ENCODE measurements around the gene FRMD4A. TPM values are rescaled to one million over a fixed set of nuclear protein-coding genes. Genes with fewer than 3 reads are reported as not detected.

FRMD4A gene
- total RNA-seq, 3 donors from 2014 or later: 0.46 to 1.4 (median 0.76) TPM

DNA sequence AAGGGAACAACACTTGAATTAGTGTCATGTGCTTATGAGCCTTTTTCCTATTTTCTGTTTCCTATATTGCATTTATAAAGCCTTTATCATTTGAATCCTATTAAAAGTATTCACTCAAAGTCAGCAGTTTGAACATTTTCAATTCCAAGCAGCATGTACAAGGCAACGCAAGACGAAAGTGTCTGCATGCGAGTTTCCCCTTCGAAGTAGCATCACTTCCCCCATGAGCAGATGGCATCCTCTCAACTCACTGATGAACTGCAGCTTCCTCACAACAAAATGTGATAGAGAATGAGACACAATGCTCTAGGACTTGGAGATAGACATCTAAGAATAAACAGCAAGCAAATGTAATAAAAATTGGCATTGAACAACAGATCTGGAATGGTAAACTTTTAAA, 473.3 kb downstream of the FRMD4A start:
- H3K4me3 Mint-ChIP-seq: no peak overlapping the region
- no peak for DNase-seq
- peaks cover 7% of the 10 kb centered on the region for H3K4me1 Mint-ChIP-seq (ENCODE audit: low read depth)
- H3K9me3 Mint-ChIP-seq: no peaks in the 10 kb centered on the region
- no peak for ATAC-seq
- H3K27me3 Mint-ChIP-seq (ENCODE audit: low read depth): peaks cover 4% of the 10 kb centered on the region
- no peaks in the 10 kb centered on the region for H3K36me3 Mint-ChIP-seq (ENCODE audit: insufficient read depth)

DNA sequence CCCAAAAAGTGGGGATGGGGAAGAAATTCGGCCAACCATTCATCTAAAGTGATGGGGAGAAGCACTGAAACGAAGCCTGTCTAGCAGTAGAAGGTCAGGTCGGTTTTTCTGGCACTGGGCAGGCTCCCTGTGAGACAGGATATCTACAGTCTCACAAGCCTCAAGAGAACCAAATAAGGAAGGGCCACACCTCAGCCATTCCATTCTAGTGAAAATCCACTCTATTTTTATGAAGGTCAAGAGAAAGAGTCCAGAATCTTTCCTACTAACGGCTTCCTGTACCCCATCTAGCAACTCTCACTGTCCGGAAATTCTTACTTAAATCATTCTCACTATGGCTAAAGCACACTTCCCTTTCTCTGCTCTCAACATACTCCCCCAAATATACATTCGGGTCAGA, 476.9 kb downstream of the FRMD4A start:
- H3K36me3 Mint-ChIP-seq (ENCODE audit: insufficient read depth): no peaks in the 10 kb centered on the region
- H3K4me3 Mint-ChIP-seq: no peak overlapping the region
- DNase-seq: no peak
- ATAC-seq: no peak
- no peaks in the 10 kb centered on the region for H3K4me1 Mint-ChIP-seq (ENCODE audit: low read depth)
- H3K27me3 Mint-ChIP-seq (ENCODE audit: low read depth): peaks cover 6% of the 10 kb centered on the region
- no peaks in the 10 kb centered on the region for H3K9me3 Mint-ChIP-seq

DNA sequence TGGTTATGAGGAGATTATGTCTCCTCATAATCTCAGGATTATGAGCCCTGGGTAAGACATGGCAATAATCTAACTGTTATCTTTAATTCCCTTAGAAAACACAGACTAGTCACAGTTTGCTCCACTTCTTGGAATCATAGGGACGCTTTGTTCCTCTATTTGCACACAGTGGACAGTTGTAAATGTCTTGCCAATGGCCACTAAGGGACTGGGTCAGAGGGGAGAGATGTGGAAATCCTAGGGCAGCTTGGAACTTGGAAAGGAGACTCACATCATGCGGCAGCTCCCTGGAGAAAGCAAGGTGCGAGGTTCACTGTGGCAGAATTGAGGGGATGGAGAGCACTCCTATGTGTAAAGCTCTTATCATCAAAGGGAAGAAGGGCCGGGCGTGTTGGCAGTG, 477.9 kb downstream of the FRMD4A start:
- DNase-seq (no peak), ATAC-seq (no peak)
- H3K4me1 Mint-ChIP-seq (ENCODE audit: low read depth): no peaks in the 10 kb centered on the region
- no peaks in the 10 kb centered on the region for H3K36me3 Mint-ChIP-seq (ENCODE audit: insufficient read depth)
- H3K4me3 Mint-ChIP-seq: no peak overlapping the region
- peaks cover 8% of the 10 kb centered on the region for H3K27me3 Mint-ChIP-seq (ENCODE audit: low read depth)
- no peaks in the 10 kb centered on the region for H3K9me3 Mint-ChIP-seq

DNA sequence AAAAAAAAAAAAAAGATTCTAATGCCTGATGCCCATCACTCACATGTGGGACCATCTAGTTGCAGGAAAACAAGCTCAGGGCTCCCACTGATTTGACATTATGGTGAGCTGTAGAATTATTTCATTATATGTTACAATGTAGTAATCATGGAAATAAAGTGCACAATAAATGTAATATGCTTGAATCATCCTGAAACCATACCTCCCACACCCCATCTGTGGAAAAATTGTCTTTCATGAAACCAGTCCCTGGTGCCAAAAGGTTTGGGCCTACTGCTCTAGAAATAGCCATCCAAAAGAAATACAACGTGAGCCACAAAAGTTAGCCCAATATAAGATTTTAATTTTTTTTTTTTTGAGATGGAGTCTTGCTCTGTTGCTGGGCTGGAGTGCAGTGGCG, 478.8 kb downstream of the FRMD4A start:
- H3K4me1 Mint-ChIP-seq (ENCODE audit: low read depth): peaks cover 8% of the 10 kb centered on the region
- DNase-seq: no peak
- no peak overlapping the region for H3K4me3 Mint-ChIP-seq
- H3K36me3 Mint-ChIP-seq (ENCODE audit: insufficient read depth): no peaks in the 10 kb centered on the region
- H3K27me3 Mint-ChIP-seq (ENCODE audit: low read depth): peaks cover 14% of the 10 kb centered on the region
- no peaks in the 10 kb centered on the region for H3K9me3 Mint-ChIP-seq
- ATAC-seq: no peak

DNA sequence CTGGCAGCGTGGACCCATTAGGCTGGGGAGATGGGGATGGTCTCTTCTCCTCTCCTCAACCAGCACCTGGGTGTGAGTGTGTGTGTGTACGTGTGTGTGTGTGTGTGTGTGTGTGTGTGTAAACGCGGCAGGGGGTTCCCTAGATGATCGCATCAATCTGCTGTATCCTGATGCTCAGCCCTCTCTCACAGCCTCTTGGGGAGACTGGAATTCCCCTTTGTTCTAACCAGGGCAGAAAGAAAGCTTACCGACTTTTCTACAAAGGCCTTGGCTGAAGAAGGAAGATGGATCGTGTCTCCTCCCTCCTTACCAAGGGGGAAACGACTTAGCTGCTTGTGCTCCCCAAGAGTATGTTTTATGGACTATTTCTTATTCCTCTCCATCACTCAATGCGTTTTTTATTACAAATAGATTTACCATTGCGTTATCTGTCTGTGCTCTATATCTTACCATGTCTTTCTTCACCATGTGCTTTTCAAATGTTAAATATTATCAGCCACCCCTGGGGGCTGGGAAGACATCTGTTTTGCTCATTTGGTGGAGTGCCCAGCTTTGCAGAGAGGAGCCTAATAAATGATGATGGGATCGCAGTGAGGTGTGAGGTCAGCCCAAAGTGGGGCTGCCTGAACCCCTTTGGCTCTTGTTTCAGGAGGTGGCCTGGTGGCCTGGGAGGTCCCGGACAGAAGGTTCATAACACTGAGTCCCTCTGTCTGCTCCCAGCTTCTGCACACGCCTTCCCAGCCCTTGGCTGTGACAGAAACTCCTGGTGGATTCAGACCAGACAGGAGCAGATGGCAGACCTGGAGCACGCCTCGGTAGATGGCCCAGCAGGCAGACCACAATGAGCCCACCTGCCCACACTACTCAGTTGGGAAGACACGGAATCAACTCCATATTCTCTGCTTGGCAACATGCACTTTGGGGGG, 481.9 kb downstream of the FRMD4A start:
- peaks cover 13% of the 10 kb centered on the region for H3K4me1 Mint-ChIP-seq (ENCODE audit: low read depth)
- no peaks in the 10 kb centered on the region for H3K36me3 Mint-ChIP-seq (ENCODE audit: insufficient read depth)
- H3K9me3 Mint-ChIP-seq: no peaks in the 10 kb centered on the region
- H3K4me3 Mint-ChIP-seq: no peak overlapping the region
- peaks cover 18% of the 10 kb centered on the region for H3K27me3 Mint-ChIP-seq (ENCODE audit: low read depth)
- DNase-seq (no peak), ATAC-seq (no peak)

DNA sequence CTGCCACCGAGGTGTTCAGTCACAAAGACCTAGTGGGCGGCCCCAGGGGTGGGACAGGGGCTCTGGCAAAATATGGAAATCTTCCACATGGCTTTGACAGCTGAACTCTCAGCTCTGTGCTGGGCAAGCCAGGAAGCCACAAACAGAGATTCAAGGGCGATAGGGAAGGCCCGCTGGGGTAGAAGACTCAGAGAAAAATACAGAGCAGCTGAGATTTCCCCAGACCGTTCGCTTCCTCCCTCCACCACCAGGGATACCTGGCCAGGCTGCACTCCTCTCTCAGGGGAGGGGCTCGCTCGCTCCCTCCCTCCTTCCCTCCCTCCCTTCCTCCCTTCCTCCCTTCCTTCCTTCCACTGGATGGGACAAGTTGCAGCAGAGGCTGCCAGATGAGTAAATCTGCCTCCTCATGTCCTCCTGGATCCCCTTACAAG, 483.5 kb downstream of the FRMD4A start:
- DNase-seq (no peak), ATAC-seq (no peak)
- H3K9me3 Mint-ChIP-seq: no peaks in the 10 kb centered on the region
- no peaks in the 10 kb centered on the region for H3K36me3 Mint-ChIP-seq (ENCODE audit: insufficient read depth)
- peaks cover 13% of the 10 kb centered on the region for H3K4me1 Mint-ChIP-seq (ENCODE audit: low read depth)
- H3K4me3 Mint-ChIP-seq: no peak overlapping the region
- H3K27me3 Mint-ChIP-seq (ENCODE audit: low read depth): peaks cover 14% of the 10 kb centered on the region

DNA sequence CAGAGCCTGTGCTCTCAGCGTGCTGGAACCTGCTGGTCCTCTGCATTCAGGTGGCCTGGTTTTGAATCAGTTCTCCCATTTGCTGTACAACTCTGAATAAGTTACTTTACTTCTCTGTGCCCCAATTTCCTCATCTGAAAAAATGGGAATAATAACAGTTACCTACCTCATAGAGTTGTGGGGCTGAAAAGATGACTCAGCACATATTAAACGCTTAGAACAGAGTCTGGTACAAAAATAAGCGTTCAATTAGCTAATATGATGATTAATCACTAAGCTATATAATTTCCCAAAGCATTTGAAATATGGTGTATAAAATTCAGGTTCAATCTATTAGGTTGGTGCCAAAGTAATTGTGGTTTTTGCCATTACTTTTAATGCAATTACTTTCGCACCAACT, 484.8 kb downstream of the FRMD4A start:
- Mint-ChIP-seq H3K27me3 (ENCODE audit: low read depth) (peaks cover 14% of the 10 kb centered on the region), H3K36me3 (ENCODE audit: insufficient read depth) (no peaks in the 10 kb centered on the region), H3K9me3 (peaks cover 3% of the 10 kb centered on the region), H3K4me3 (no peak overlapping the region), H3K4me1 (ENCODE audit: low read depth) (peaks cover 13% of the 10 kb centered on the region)
- no peak for ATAC-seq
- DNase-seq: no peak

DNA sequence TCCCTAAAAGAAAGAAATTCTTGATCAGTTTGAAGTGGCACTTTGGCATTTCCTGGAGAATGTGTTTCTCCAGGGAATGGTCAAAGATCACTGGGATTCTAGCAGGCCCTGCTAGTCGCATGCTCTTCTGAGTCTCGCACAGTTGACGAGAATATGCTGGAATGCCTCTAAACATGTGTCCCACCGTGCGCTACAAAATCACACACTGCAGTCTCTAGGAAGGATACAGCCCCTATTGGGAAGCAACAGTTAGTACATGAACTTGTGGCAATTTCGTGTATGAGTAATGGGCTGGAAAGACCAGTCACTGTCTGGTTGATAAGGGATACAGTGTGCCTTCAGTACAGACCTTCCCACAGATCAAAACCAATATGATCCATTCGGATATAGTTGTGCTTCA, 486.1 kb downstream of the FRMD4A start:
- Mint-ChIP-seq H3K36me3 (ENCODE audit: insufficient read depth) (no peaks in the 10 kb centered on the region), H3K4me3 (no peak overlapping the region), H3K27me3 (ENCODE audit: low read depth) (peaks cover 14% of the 10 kb centered on the region), H3K4me1 (ENCODE audit: low read depth) (peaks cover 13% of the 10 kb centered on the region), H3K9me3 (peaks cover 3% of the 10 kb centered on the region)
- DNase-seq (no peak), ATAC-seq (no peak)

DNA sequence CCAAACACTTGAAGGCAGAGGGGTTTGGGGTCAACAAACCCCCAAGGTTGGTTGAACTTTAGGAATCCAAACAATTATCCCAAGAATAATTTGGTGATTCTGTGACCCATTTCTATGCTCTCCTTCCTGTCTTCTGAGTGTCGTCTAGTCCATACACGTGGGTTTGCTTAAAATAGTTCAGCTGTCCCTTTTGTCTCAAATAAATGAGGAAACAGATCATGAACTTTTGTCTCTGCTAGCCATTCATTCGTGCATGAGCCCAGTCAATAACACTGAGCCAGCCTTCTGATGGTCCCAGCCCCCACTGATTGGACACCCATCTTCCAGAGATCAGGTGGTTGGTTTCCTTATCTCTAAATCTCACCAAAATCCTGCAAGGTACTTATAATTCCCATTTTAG, 488.6 kb downstream of the FRMD4A start:
- Mint-ChIP-seq H3K4me1 (ENCODE audit: low read depth) (peaks cover 7% of the 10 kb centered on the region), H3K36me3 (ENCODE audit: insufficient read depth) (no peaks in the 10 kb centered on the region), H3K9me3 (peaks cover 3% of the 10 kb centered on the region), H3K27me3 (ENCODE audit: low read depth) (peaks cover 6% of the 10 kb centered on the region), H3K4me3 (no peak overlapping the region)
- DNase-seq: no peak
- no peak for ATAC-seq

DNA sequence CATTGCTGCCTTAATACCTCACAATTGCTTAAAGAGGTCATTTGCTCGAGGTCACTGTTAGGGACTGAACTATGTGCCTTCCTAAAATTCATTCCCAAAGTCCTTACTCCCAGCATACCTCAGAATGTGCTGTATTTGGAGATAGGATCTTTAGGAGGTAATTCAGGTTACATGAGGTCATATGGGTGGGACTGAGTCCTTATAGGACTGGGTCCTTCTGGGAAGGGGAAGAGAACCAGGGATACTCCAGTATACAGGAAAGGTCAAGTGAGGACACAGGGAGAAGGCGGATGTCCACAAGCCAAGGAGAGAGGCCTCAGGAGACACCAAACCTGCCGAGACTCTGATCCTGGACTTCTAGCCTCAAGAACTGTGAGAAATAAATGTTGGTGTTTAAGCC, 490.7 kb downstream of the FRMD4A start:
- ATAC-seq (no peak), DNase-seq (no peak)
- H3K4me1 Mint-ChIP-seq (ENCODE audit: low read depth): no peaks in the 10 kb centered on the region
- H3K27me3 Mint-ChIP-seq (ENCODE audit: low read depth): no peaks in the 10 kb centered on the region
- peaks cover 3% of the 10 kb centered on the region for H3K9me3 Mint-ChIP-seq
- no peak overlapping the region for H3K4me3 Mint-ChIP-seq
- H3K36me3 Mint-ChIP-seq (ENCODE audit: insufficient read depth): no peaks in the 10 kb centered on the region

DNA sequence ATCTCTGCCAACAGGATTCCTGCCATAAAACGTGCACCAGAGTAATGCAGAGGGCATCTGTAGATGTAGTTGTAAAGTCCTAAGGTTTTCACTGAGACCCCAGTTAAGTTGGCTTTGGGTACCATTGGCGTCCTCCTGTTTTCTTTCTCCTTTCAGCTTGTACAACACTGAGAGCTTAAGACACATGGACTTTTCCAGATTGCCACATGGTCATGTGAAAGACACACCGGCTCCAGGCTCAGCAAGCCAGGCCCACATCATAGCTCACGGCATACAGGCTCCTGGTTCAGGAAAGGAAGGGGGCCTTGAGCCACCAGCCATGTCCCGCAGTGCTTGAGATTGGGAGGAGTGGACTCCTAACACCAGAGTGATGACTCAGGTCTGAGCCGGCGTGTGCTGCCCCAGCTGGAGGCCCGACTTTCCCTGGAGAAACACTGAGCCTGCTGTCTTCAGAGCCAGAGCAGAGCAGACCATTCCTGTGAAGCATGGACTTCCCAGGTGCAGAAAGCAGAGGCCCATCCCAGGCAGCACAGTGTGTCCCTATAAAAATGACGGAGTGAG, 491.2 kb downstream of the FRMD4A start:
- no peaks in the 10 kb centered on the region for H3K27me3 Mint-ChIP-seq (ENCODE audit: low read depth)
- no peak for ATAC-seq
- no peaks in the 10 kb centered on the region for H3K36me3 Mint-ChIP-seq (ENCODE audit: insufficient read depth)
- H3K4me1 Mint-ChIP-seq (ENCODE audit: low read depth): no peaks in the 10 kb centered on the region
- DNase-seq: no peak
- H3K4me3 Mint-ChIP-seq: no peak overlapping the region
- H3K9me3 Mint-ChIP-seq: peaks cover 3% of the 10 kb centered on the region

DNA sequence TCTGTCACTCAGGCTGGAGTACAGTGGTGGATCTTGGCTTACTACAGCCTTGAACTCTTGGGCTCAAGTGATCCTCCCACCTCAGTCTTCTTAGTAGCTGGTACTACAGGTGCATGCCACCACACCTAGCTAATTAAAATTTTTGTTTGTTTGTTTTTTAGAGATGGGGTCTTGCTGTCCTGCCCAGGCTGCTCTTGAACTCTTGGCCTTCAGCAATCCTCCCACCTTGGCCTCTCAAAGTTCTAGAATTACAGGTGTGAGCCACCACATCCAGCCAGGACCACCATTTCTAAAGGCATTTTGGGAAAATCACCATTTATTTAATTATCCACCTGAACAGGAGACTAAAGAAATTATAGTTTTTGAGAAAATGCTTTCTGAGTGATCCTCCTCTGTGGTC, 491.7 kb downstream of the FRMD4A start:
- Mint-ChIP-seq H3K4me1 (ENCODE audit: low read depth) (no peaks in the 10 kb centered on the region), H3K36me3 (ENCODE audit: insufficient read depth) (no peaks in the 10 kb centered on the region), H3K9me3 (peaks cover 3% of the 10 kb centered on the region), H3K4me3 (no peak overlapping the region), H3K27me3 (ENCODE audit: low read depth) (peaks cover 1% of the 10 kb centered on the region)
- ATAC-seq (no peak), DNase-seq (no peak)

DNA sequence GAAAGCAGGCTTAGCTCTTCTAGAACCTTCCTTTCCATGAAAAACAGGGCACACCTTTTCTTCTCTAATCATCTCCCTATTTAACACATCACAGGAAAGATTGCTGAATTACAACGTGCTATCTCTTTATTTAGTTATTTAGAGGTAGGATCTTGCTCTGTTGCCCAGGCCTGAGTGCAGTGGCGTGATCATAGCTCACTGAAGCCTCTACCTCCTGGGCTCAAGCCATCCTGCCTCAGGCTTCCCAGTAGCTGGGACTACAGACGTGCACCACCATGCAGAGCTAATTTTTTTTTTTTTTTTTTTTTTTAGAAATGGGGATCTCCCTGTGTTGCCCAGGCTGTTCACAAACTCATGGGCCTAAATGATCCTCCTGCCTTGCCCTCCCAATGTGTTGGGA, 492.8 kb downstream of the FRMD4A start:
- Mint-ChIP-seq H3K9me3 (peaks cover 3% of the 10 kb centered on the region), H3K36me3 (ENCODE audit: insufficient read depth) (no peaks in the 10 kb centered on the region), H3K4me1 (ENCODE audit: low read depth) (no peaks in the 10 kb centered on the region), H3K4me3 (no peak overlapping the region), H3K27me3 (ENCODE audit: low read depth) (peaks cover 1% of the 10 kb centered on the region)
- ATAC-seq (no peak), DNase-seq (no peak)

DNA sequence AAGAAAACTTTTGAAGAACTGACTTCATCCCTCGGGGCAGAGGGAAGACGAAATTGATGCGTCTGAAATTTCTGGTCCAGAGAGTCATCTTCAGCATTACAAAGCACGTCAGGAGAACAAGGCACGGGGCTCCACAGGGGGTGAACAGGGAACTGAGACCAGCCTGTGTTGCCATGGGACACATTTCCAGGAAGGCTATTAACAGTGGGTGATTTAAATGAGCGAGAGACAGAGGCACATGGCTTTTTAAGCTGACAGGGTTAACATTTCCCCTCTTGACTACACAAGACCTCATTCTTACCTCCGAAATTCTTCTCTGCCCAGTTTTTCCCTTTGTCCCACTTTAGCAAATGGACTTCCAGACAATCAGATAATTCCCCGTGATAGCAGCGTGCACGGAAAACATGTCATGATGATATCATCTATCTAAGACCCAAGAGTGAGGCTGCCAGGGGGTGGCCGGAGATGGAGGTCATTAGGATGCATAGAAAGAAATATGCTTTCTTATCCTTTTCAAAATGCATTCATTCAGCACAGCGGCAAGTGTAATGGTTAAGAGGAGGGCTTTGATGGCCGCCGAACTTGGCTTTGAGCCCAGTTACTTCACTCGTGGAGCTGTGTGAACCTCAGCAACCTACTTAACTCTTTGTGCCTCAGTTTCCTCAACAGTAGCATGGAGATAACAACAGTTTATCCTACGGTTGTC, 496.0 kb downstream of the FRMD4A start:
- H3K9me3 Mint-ChIP-seq: no peaks in the 10 kb centered on the region
- H3K4me1 Mint-ChIP-seq (ENCODE audit: low read depth): peaks cover 8% of the 10 kb centered on the region
- no peaks in the 10 kb centered on the region for H3K36me3 Mint-ChIP-seq (ENCODE audit: insufficient read depth)
- H3K27me3 Mint-ChIP-seq (ENCODE audit: low read depth): peaks cover 1% of the 10 kb centered on the region
- H3K4me3 Mint-ChIP-seq: no peak overlapping the region
- no peak for ATAC-seq
- no peak for DNase-seq
